DMS79 treated with DMSO at 0.1 percent for 48 hours (cell line): ENCODE data around the gene ANKFY1.
"Not testable (repeated sequence)": the region's sequence is repeated elsewhere in the genome, so short reads cannot be mapped to it uniquely, and the experiment has no call there.

Experiments used
- DNase-seq: peaks from one replicate; lab custom pipeline; 2025; lab: John Stamatoyannopoulos, UW

ANKFY1 gene

GRCh38 chr17:4215882-4216570, 47.8 kb downstream of the ANKFY1 start:
- peak; percentile 71 for DNase-seq

GRCh38 chr17:4214157-4214556, 49.6 kb downstream of the ANKFY1 start:
- no peak for DNase-seq

- no peak for DNase-seq
Observed at GRCh38 chr17:4209611-4210010, 54.2 kb downstream of the ANKFY1 start.

GRCh38 chr17:4208238-4208637, 55.5 kb downstream of the ANKFY1 start:
- no peak for DNase-seq

GRCh38 chr17:4206962-4207361, 56.8 kb downstream of the ANKFY1 start:
- DNase-seq: no peak

- peak; percentile 44 for DNase-seq
Observed at GRCh38 chr17:4205917-4206316, 57.9 kb downstream of the ANKFY1 start.

- peak; percentile 10 for DNase-seq
Observed at GRCh38 chr17:4204710-4205173, 59.0 kb downstream of the ANKFY1 start.

- no peak for DNase-seq
Observed at GRCh38 chr17:4204190-4204589, 59.6 kb downstream of the ANKFY1 start.

- no peak for DNase-seq
Observed at GRCh38 chr17:4201226-4201625, 62.6 kb downstream of the ANKFY1 start.

GRCh38 chr17:4199818-4200402, 63.9 kb downstream of the ANKFY1 start:
- peak; percentile 9 for DNase-seq

GRCh38 chr17:4198995-4199394, 64.8 kb downstream of the ANKFY1 start:
- DNase-seq: no peak

GRCh38 chr17:4195306-4195705, 68.5 kb downstream of the ANKFY1 start:
- DNase-seq: no peak

GRCh38 chr17:4194796-4195195, 69.0 kb downstream of the ANKFY1 start:
- DNase-seq: no peak

- not testable (repeated sequence) for DNase-seq
Observed at GRCh38 chr17:4190791-4191190, 73.0 kb downstream of the ANKFY1 start.

GRCh38 chr17:4189280-4189679, 74.5 kb downstream of the ANKFY1 start:
- DNase-seq: no peak

- no peak for DNase-seq
Observed at GRCh38 chr17:4188076-4188475, 75.7 kb downstream of the ANKFY1 start.

- DNase-seq: no peak
Observed at GRCh38 chr17:4187076-4187475, 76.7 kb downstream of the ANKFY1 start.

- no peak for DNase-seq
Observed at GRCh38 chr17:4186357-4186881, 77.4 kb downstream of the ANKFY1 start.

- DNase-seq: no peak
Observed at GRCh38 chr17:4185656-4186055, 78.1 kb downstream of the ANKFY1 start.

GRCh38 chr17:4184811-4185210, 79.0 kb downstream of the ANKFY1 start:
- DNase-seq: no peak

GRCh38 chr17:4182043-4182442, 81.7 kb downstream of the ANKFY1 start:
- DNase-seq: no peak

- DNase-seq: no peak
Observed at GRCh38 chr17:4180791-4181190, 83.0 kb downstream of the ANKFY1 start.

GRCh38 chr17:4179071-4179470, 84.7 kb downstream of the ANKFY1 start:
- no peak for DNase-seq

GRCh38 chr17:4178651-4179050, 85.1 kb downstream of the ANKFY1 start:
- no peak for DNase-seq
